ENCODE data around the gene ST3GAL3. TPM values are rescaled to one million over a fixed set of nuclear protein-coding genes. Genes with fewer than 3 reads are reported as not detected.

Gene ST3GAL3
- polyA plus RNA-seq, 1 donor: 32.6 TPM

- no peak for DNase-seq (ENCODE audit: low read depth)
These were observed 143.4 kb downstream of the ST3GAL3 start for GRCh38 chr1:43850591-43851233.

- DNase-seq (ENCODE audit: low read depth): no peak
These were observed 144.4 kb downstream of the ST3GAL3 start for GRCh38 chr1:43851561-43852338.

- DNase-seq (ENCODE audit: low read depth): no peak
These were observed 146.0 kb downstream of the ST3GAL3 start for GRCh38 chr1:43853161-43853921.

GRCh38 chr1:43854473-43854872, 147.1 kb downstream of the ST3GAL3 start:
- no peak for DNase-seq (ENCODE audit: low read depth)

- no peak for DNase-seq (ENCODE audit: low read depth)
These were observed 148.9 kb downstream of the ST3GAL3 start for GRCh38 chr1:43856188-43856587.

GRCh38 chr1:43857163-43857562, 149.8 kb downstream of the ST3GAL3 start:
- DNase-seq (ENCODE audit: low read depth): no peak

GRCh38 chr1:43858324-43858723, 151.0 kb downstream of the ST3GAL3 start:
- no peak for DNase-seq (ENCODE audit: low read depth)

GRCh38 chr1:43861337-43861736, 154.0 kb downstream of the ST3GAL3 start:
- no peak for DNase-seq (ENCODE audit: low read depth)

- no peak for DNase-seq (ENCODE audit: low read depth)
These were observed 154.8 kb downstream of the ST3GAL3 start for GRCh38 chr1:43861988-43862735.

- DNase-seq (ENCODE audit: low read depth): no peak
These were observed 157.0 kb downstream of the ST3GAL3 start for GRCh38 chr1:43864111-43865045.

- DNase-seq (ENCODE audit: low read depth): no peak
These were observed 158.9 kb downstream of the ST3GAL3 start for GRCh38 chr1:43866201-43866600.

GRCh38 chr1:43867976-43868740, 160.8 kb downstream of the ST3GAL3 start:
- DNase-seq (ENCODE audit: low read depth): no peak

- peak; percentile 29 for DNase-seq (ENCODE audit: low read depth)
These were observed 161.4 kb downstream of the ST3GAL3 start for GRCh38 chr1:43868741-43869067.

- no peak for DNase-seq (ENCODE audit: low read depth)
These were observed 163.0 kb downstream of the ST3GAL3 start for GRCh38 chr1:43870306-43870705.

GRCh38 chr1:43871181-43871910, 164.0 kb downstream of the ST3GAL3 start:
- no peak for DNase-seq (ENCODE audit: low read depth)

GRCh38 chr1:43872280-43872679, 164.9 kb downstream of the ST3GAL3 start:
- DNase-seq (ENCODE audit: low read depth): no peak

- no peak for DNase-seq (ENCODE audit: low read depth)
These were observed 166.5 kb downstream of the ST3GAL3 start for GRCh38 chr1:43873851-43874250.

- DNase-seq (ENCODE audit: low read depth): no peak
These were observed 167.4 kb downstream of the ST3GAL3 start for GRCh38 chr1:43874716-43875115.

GRCh38 chr1:43875331-43875730, 168.0 kb downstream of the ST3GAL3 start:
- no peak for DNase-seq (ENCODE audit: low read depth)

All from forelimb muscle (tissue), 1 donor.